Right renal pelvis (tissue), 4 donors: ENCODE results near the gene DAB1. TPM values are rescaled to one million over a fixed set of nuclear protein-coding genes. Genes with fewer than 3 reads are reported as not detected.

ENCODE experiments used
- DNase-seq, 4 donors: peaks; one replicate each; pipeline ENCODE4 v3.0.0-alpha.2; 2013; ENCODE audit warnings: low read depth in 4 of 4, low spot score in 3 of 4, missing footprints in 1 of 4
- polyA plus RNA-seq, 4 donors: library from polyadenylated mRNA; unstranded; fragments of 120-200 nt; gene quantifications; one replicate each; pipeline ENCODE4 v1.2.1, GENCODE V29; 2013; ENCODE audit not compliant: insufficient read length in 4 of 4

DAB1 gene
- polyA plus RNA-seq, 4 donors: 6.3 to 9.1 (median 7.4) TPM

DNA sequence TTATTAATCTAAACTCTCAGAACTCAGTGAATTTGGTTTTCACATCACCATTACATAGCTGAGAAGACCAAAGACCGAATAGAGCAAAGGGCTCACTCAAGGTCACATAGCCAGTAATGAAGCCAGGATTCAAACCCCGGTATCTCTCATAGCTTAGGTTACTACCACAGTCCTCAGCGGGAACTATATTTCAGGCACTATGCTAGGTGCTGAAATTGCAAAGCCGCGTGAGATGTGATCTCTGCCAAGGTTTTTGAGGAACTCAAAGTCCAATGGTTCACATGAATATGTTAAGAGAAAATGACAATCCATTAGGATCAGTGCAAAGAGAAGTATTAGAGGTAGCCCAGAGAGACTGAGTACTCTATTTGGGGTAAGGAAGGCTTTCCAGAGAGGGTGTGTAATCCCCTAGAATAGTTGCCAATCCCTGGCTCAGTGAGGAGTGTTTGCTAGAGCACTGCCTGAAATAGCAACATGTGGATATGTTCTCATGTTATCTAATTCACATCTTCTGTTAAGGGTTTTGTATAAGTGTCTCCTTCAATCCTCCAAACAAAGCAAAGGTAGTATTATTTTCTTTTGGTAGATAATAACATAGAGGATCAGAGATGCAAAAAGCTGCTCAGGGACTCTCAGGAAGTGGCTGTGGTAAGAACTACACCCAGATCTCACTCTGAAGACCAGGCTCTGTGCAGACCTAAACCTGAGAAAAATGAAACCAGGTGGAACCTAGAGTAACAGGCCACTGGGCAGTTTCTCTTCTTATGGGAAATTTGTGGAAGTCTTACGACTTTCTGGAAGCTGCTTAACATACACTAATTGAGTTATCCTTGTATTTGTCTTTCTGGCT, 365.0 kb downstream of the DAB1 start:
- DNase-seq: no peak

DNA sequence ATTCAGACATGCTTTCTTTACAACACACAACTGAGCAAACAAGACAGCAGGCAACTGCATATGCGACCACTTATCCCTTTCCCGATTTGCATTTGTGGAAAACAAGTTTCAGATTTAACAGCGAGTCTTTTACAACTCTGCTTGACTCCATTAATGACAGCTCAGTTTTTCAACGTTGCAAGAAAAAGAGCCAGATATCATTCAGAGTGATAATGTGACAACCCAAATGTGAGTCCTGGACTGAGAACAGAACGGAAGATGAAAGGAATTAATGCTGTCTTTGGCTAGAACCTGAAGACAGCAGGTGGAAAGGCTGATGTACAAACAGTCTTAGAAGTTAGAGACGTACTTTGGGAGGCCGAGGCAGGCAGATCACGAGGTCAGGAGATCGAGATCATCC, 375.0 kb downstream of the DAB1 start:
- no peak for DNase-seq

DNA sequence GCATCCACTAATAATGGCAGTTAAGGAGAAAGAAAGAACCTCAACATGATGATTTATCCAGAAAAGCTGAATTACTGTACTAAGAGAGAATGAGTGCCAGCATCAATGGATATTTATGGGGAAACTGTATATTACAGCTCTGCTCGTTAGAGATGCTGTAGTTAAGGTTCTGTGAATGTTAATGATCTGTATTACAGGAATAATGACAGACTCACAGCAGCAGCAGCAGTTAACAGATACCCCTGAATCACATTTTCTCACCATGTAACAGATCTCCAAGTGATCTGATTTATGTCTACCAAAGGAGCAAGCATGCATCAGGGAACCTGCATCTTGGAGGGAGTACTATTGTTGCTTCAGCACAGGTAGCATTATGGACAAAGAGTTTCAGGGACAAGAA, 377.4 kb downstream of the DAB1 start:
- no peak for DNase-seq

DNA sequence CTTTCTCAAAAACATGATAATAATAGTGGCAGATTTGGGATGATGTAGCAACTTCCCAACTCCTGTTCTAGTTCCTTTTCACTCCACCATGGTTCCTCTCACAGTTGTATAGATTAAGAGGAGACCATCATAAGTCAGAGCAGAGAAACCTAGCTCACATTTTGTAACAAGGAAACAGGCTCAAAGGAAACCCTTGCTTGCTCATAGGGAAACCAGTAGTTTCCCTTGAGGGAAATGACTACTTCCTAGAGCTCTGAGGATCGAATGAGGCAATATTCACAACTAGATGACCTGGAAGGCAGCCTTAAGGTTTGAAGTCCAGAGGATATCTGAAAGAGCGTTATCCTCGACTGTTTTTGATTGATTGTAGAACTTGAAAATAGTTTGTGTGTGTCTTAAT, 382.0 kb downstream of the DAB1 start:
- no peak for DNase-seq

DNA sequence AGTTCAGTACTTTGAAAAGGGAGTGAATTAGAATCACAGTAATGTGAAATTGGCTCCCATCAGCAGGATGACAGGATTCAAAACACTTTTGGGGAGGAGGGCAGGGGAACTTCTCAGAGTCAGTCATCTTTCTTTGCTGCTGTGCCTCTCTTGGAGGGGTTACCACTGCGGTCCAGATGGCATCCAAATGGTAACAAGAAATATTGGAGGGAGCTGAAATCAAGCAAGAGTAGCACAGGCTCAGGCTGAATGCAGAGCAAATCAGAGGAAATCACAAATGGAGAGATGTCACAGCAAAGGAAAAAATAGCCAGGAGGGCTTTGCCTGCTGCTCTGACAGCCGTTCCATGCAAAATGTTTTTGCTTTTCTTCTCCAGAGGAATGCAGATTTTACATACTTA, 383.0 kb downstream of the DAB1 start:
- no peak for DNase-seq

DNA sequence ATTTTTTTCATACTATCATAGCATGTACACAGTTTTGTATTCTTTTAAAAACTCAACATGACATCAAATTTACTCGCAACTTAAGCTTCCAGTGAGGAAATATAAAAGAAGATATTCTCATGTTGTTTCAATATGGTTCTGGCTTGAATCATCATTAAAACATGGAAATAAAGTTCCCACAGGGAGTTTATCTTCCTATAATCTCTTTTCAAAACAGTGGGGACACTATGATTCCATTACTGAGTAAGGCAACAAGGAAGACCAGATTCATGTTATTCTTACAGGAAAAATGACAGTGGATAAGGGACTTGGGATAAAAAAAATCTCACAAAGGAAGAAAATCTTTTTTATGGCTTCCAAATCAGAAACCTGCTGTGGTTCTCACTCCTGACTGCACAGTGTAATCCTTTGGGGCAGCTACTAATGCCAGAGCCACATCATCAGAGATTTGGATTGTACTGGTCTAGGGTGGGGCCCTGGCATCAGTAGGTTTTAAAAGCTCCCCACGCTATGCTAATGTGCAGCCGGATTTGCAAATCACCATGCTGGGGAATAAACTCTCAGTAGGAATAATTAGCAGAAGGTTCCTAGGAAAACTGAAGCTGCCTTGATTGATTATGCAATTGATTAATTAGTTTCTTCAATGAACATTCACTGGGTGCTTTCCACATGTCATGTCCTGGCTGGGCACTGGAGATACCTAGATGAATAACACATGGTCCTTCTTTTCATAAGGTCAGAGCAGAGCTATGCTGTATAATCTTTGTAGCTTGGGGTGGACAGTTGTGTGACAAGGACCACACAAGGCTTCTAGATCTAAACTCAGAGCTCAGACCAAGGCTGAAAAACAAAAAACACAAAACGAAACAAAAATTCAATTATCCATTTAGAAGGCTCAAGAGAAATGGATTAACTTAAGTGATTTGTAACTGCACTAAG, 386.9 kb downstream of the DAB1 start:
- DNase-seq: no peak

DNA sequence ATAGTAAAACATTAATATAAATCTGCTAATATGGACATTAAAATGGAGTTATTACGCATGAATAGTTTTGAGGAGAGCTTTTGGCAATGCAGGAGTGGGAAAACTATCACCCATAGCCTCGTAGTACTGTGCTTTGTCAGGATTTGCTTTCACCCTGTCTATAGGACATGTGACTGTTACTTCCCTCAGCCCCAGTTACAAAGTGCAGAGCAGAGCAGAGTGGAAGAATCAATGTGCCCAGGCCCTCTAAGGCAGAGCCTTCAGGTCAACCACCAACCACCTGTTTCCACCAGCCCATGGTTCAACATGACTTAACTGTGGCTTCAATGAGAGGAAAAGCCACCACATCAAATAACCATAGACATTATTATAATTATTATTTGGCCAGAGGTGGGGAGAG, 389.1 kb downstream of the DAB1 start:
- DNase-seq: no peak

DNA sequence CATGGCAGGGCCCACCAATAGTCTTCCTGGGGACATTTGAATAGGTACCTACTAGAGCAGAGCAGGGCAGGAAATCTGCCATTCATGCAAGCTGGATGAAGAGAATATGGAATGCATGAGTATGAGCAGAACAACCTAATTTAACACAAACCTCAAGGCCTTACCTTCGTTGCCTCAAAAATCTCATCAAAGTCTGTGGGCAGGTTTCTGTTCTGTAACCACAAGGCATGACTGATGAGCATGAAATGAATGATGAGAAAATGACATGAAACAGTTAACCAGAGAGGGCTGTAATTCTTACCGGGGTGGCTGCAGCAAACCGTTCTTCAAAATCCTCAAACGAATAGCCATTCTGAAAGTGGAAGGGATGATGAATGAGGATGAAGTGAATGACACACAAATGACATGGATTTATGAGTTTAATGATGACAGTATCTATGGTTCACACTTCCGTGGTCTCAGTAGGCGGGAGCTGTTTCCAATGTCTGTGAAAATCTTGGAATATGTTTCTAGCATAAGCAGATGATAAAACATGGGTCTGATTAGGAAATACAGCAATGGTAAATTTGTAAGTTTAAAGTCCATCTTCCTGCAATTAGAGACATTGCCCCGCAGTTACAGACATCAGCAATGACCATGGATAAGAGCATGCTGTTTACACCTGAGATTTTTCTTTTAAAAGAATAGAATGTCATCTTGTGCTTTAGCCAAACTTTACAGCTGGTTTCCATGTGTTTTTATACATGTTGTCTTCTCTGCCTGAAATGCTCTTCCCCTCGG, 390.4 kb downstream of the DAB1 start:
- DNase-seq: no peak

DNA sequence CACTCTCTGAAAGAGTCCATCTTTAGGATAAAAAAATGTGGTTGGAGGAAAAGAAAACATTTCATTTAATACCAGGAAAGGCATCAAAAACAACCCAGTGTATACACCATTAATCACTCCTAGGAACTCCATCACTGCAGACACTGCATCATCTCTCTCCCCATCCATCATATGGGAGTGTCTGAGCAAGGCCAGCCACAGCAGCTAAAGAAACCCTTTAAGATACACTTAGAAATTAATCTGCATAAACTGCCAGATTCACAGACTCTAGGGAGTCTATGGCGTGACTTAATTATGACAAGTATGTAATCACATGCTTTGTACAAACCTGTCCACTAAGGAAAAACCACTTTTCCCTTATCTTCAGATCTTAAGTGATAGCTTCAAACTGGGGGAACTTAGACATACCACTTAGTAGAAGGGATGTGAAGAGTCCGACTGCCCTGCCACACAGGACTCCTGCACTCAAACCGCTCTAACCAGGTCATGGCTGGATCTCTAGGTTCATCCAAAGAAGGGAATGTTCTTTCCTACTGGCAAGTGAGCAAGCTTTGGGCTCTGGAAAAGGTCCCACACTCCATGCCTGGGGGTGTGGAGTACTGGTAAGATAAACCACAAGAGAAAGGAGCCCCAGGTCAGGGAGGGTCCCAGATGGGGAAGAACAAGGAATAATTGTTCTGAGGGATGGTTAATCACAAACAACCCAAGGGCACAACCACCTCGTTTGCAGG, 397.1 kb downstream of the DAB1 start:
- DNase-seq: no peak

DNA sequence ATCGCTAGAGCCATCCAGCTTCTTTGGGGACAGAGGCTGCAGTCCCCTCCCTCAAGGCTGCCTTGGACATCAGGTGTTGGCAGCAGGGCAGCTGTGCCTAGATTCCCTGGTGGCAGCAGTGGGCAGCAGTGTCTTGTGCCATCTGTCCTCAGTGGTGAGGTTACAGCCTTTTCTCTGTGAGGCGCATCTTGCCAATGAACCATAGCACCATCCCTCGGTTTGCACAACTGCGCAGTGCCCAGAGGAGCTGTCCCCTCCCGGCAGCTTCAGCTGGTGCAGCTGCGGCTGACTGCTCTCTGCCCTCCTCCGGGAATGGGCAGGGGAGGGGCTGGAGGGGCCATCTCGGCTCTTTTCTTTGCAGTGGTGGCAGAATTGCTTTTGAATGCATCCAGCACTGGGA, 399.0 kb downstream of the DAB1 start:
- DNase-seq: peak; percentile 29 to 54 (median 40)

DNA sequence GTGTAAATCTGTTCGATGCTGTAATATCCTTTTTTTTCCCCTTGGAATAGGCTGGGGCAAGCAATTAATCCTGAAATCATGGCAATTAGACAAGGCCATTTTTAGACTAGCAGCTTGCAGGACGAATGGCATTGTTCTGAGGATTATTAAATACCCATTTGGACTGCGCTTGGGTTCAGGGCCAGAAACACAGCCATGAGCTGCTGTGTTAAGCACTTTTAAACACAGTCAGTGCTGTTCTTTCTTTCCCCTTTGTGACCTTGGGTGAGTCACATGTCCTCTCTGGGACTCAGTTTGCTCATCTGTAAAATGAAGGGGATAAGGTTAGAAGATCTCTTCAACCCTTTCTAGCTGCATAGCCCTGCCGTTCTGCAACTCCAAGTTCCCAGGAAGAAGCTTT, 399.4 kb downstream of the DAB1 start:
- DNase-seq: no peak

DNA sequence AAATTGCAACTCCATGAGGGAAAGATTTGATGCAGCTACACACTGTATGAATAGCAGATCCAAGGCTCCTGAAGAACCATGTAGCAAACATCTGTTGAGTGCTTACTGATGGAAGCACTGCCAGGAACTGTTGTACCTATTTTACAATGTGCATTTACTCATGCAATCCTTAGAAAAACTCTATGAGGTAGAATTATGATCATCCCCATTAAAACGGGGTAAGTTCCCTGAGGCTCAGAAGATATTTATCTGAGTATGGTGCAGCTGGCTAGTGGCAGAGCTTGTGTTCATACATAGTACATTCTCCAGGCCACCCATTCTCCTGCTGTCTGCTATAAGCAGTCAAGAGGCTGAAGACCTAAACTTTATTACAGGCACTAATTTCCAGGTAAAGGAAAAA, 403.6 kb downstream of the DAB1 start:
- no peak for DNase-seq

DNA sequence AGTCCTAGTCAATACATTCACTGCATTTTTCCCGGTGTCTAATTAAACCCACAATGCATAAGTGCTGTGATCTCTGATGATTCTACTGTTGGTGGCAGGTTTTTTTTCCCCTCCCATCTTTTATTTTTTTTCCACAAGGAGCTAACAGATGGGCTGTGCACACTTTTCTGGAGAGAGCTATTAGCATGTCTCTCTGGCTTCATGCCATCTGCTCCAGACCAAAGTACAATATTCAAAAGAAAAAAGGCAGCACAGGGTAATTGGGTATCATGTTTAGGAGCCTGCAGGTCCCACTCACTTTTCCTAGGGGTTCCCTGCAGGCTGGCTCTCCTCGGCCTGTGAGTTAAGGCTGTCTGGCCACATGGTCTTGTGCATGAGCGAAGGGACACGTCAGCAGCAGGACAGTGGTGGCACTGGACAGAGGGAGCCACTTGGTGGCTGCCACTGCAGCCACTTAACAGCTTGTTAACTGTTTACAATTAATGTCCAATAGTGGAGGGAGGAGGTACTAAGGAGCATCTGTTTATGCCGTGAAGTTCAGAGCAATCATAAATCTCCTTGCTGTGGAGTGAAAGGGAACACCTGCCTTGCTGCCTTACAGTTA, 404.5 kb downstream of the DAB1 start:
- no peak for DNase-seq

DNA sequence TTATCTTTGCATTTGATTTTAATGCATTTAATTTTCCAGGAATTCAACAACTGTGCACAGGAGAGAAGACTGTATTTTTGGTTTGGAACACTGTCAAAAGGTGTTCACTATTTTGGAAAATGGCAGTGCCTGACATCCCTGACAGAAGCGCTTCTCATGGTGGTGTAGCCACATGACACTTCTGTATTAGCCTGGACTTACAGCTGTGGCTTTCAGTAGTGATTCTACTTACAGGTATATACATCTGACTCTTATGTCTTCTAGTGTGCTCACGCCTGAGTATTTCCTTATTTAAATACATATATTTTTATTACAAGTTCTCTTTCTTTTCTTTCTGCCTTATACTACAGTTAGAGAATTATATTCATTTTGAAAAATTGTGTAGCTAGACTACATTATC, 405.7 kb downstream of the DAB1 start:
- DNase-seq: no peak

DNA sequence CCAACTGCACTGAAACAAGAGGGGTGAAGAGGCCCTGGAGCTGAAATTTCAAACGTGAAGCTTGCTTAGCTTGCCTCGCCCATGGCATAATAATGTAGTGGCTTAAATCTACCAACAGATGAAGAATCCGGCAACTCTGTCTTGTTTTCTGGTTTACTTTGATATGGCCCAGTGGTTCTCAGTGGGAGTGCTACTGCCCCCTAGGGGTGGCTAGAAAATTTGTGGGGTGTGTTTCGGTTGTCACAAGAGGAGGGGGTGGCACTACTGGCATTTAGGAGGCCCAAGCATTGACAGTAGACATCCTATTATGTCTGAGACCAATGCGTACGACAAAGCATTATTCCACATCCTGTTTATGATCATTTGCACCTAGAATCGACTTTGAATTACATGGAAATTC, 406.1 kb downstream of the DAB1 start:
- no peak for DNase-seq

DNA sequence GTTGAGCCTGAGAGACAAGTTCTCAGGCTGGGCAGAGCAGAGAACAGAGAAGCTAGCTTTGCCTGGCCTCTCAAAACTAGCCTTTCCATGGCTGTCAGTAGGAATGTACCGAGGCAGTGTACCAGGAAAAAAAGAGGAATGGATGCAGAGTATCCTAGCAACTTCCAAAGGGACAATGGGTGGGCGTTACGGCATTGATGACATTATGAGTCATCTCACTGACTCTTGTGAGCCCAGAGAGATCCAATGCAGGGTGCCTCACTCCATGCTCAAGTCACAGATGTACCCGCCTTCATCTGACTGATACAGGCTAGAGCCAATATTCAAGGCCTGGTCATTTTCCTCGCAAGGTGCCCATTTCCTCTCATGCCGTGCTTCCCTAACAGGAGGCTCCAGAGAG, 406.7 kb downstream of the DAB1 start:
- DNase-seq: no peak

DNA sequence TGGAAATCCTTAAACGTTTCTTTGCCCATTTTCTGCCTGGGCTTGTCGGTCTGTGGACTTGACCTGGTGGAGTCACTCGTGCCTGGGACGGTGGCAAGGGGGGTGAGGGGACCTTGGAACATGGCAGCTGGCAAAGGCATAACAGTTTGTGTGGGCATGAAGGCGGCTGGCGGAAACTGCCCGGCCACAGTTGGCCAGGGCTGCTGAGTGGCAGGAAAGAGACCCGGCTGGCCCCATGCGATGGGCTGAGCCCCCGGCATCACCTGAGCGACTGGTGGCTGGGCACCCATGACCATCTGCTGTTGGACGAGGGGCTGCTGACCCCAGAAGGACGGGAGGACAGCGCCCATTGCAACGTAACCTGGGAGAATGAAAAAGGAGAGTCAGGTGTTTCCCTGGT, 408.8 kb downstream of the DAB1 start:
- no peak for DNase-seq

DNA sequence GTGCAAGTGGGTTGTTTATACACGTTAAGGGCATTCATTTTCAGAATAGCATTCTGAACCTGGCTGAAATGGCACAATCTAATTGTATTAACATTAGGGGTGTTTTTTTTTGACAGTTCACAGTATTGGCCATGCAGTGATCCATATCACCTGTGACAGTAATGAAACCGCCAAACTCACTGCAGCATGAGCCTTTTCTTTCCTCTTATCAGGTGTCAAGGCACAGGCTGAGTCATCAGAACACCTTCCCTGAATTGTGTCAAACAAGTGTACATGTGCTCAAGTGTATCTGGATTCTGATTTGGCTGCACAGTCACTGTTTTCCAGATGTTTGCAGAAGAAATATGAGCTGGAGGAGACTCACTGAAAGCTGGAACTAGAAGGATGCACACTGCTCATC, 410.3 kb downstream of the DAB1 start:
- DNase-seq: no peak

DNA sequence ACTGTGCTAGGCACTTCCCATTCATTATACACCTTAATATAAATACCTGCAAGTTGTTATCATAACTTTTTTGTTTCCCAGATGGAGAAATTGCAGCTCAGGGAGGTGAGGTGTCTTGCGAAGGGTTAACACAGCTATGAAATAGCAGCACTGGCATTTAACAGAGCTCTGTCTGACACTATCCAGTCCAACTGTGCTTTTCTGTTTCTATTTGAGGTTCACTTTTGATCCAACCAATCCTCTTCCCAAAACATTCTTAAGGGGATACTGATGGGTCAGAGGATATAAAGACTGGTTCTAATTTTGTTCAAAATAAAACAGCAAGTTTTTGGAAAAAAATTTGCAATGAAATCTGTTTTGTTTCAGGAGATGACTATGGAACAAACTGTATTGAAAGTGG, 411.5 kb downstream of the DAB1 start:
- no peak for DNase-seq

DNA sequence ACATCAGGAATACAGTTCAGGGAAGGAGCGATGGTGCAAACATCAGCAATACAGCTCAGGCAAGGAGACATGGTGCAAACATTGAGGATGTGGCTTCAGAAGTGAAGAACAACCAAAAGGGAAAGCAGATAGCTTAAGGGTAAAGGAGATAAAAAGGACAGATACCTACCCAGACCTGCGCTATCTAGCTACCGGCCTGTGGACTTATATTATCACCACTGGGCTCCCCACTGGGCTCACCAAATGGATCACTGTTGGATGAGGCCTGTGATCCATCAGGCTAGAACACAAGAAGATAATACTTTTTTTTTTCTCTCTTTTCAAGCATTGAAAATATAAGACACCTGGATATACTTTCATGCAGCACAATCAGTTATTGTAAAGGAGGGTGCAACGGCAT, 413.3 kb downstream of the DAB1 start:
- no peak for DNase-seq
